ENCODE data around the gene GDF11. TPM values are rescaled to one million over a fixed set of nuclear protein-coding genes. Genes with fewer than 3 reads are reported as not detected.

Gene GDF11
- total and polyA plus RNA-seq, 2 of the 4 experiments (the other 2 are of a cell fraction), result 2.7 to 12.9 TPM

GRCh38 chr12:55739025-55739378 lies 3.9 kb upstream of the GDF11 start (continued):
- TF ChIP-seq, protein P1, sequence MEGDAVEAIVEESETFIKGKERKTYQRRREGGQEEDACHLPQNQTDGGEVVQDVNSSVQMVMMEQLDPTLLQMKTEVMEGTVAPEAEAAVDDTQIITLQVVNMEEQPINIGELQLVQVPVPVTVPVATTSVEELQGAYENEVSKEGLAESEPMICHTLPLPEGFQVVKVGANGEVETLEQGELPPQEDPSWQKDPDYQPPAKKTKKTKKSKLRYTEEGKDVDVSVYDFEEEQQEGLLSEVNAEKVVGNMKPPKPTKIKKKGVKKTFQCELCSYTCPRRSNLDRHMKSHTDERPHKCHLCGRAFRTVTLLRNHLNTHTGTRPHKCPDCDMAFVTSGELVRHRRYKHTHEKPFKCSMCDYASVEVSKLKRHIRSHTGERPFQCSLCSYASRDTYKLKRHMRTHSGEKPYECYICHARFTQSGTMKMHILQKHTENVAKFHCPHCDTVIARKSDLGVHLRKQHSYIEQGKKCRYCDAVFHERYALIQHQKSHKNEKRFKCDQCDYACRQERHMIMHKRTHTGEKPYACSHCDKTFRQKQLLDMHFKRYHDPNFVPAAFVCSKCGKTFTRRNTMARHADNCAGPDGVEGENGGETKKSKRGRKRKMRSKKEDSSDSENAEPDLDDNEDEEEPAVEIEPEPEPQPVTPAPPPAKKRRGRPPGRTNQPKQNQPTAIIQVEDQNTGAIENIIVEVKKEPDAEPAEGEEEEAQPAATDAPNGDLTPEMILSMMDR (conservative IDR thresholded peaks at IDR 0.05; ENCODE audit: low read depth, low read length), result no peak
- TF ChIP-seq POLR2A (IDR thresholded peaks at IDR 0.05; ENCODE audit: low read depth, low read length), result no peak
- TF ChIP-seq CEBPB (IDR thresholded peaks at IDR 0.05; ENCODE audit: low read depth, low read length), result no peak
- no peak for TF ChIP-seq NFE2L2 (IDR thresholded peaks at IDR 0.05; ENCODE audit: low read depth, low read length)
- no peak for TF ChIP-seq RFX5 (IDR thresholded peaks at IDR 0.05; ENCODE audit: low read depth, low read length)
- TF ChIP-seq MAZ (IDR thresholded peaks at IDR 0.05; ENCODE audit: borderline replicate concordance, low read depth, low read length), result no peak
- no peak for TF ChIP-seq BHLHE40 (IDR thresholded peaks at IDR 0.05; ENCODE audit: low read depth, low read length)

Data from IMR-90 (cell line).